Skin epidermis (tissue), 12 donors: ENCODE measurements around the gene ATP5ME.

Experiments used
- H3K27ac ChIP-seq, 21 experiments: fragments of 200-600 bp; sonication (generic) in 11 of 21; one replicate each; pipeline ENCODE4 v1.5.0; 2020; ENCODE audit warnings: mild to moderate bottlenecking in 3 of 21, inconsistent platforms in 2 of 21, moderate library complexity in 2 of 21
- H3K4me3 ChIP-seq, 7 experiments: fragments of 200-600 bp; sonication (generic) in 2 of 7; one replicate each; pipeline ENCODE4 v1.5.0; 2020; ENCODE audit warnings: inconsistent platforms in 2 of 7, mild to moderate bottlenecking in 2 of 7, moderate library complexity in 1 of 7

The ATP5ME gene

DNA sequence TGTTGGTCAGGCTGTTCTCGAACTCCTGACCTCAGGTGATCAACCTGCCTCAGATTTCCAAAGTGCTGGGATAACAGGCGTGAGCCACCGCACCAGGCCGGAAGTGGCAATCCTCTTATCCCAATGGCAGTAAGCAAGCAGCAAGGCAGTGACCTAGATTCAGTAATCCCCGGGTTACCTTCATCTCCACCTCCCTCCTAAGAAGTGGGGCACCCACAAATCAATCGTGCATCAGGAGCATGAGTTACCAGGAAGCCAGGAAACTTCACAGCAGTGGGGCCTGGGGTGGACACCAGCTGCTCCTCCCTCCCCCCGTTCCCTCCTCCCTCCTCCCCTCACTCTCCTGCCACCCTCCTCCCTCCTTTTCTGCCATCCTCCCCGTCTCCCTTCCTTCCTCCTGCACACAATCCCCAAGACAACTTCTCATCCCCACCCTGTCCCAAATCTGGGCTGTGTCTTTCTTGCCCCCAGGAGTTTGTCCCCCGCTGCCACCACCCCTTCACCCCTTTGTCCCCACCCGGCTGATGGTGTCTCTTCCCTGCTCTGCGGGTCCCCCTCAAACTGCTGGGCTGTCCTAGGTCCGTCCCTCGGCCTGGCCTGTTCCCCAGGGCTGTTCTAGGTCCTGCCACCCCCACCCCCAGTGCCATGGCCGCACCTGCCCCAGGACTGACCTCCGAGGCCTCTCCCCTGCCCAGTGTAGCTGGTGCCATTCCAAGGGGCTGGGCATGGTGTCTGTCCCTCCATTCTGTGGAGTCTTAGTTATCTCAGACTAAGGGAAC lies 46.5 kb downstream of the ATP5ME start:
- Histone ChIP-seq H3K4me3 (no peak overlapping the region), H3K27ac (no peak overlapping the region)

DNA sequence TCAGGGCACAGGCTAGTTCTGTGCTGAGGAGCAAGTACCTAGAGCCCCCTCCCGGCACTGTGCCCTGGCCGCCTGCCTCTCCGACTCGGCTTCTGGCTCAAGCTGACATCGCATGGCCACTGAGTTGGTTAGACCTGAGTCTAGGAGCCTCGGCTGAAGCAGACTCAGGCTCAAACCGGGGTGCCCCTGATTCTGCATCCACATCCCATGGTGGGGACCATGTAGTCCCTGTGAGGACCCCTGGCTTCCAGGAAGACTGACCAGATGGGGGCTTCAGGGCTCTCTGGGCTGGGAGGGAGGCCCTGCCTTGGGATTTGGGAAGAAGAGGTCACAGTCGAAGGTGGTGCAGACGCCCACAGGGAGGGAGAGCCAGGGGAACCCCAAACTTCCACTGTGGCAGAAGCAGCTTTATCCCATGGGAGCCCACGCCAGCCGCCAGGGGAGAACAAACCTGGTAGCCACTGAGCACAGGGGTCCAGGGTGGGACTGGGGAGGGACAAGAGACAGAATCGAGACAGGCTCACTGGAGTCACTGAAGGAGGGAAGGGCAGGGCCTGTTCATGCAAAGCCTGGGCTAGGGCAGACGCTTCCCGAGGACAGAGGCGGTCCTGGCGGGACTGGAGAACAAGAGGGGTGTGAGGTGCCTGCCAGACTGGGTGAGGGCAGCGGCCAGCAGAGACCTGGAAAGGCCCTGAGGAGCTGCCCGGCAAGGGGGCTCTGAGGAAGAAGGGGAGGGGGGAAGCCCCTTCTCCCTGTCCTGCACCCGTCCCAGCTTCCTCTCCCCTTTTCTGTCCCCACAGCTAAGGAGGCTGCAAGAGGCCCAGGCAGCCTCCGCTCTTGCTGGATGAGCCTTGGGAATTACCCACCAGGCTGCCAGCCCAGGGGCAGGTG lies 47.6 kb downstream of the ATP5ME start:
- Histone ChIP-seq H3K4me3 (no peak overlapping the region), H3K27ac (no peak overlapping the region)

DNA sequence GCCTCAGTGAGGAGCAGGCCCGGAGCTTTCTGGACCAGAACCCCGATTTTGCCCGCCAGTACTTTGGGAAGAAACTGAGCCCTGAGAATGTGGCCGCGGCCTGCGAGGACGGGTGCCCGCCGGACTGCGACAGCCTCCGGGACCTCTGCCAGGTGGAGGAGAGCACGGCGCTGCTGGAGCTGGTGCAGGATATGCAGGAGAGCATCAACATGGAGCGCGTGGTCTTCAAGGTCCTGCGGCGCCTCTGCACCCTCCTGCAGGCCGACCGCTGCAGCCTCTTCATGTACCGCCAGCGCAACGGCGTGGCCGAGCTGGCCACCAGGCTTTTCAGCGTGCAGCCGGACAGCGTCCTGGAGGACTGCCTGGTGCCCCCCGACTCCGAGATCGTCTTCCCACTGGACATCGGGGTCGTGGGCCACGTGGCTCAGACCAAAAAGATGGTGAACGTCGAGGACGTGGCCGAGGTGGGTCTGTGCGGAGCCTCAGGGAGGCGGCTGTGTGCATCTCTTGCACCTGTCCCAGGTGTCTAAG lies 48.4 kb downstream of the ATP5ME start:
- no peak overlapping the region for H3K4me3 ChIP-seq
- no peak overlapping the region for H3K27ac ChIP-seq

DNA sequence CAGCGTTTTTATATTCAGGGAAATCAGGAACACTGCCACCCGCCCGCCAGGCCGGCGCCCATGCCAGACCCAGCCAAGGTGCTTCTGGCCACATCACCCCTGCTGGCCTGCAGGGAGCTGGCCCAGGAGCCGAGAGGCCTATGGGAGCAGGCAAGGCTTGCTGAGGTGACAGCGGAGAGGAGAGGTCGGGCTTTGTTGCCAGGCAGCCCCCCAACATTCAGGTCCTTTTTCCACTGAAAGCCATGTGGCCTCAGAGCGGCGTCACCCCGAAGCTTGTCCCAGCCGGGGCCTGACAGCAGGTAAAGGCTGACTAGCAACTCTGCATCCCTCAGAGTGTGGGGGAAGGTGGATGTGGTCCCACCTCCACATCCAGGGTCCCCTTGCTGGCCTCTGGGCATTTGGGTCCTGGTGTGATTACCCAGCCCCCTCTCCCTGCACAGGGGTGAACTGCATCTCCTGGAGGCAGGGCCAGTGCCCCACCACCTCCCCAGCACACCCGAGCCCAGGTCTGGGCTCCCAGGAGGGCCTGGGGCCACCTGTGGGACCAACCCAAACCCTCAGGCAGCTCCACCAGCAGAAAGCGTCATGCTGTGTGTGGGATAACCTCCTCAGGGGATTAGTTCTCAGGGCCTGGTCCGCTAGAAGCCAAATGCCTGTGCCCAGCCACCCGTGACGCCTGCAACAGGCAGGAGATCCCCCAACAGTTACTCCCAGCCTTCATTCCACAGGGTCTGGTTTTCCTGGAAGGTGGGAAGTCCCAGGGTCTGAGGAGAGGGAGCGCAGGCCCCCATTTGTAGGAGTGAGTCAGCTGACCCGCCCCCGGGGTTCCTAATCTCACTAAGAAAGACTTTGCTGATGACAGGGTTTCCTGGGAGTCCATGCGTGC lies 49.1 kb downstream of the ATP5ME start, which contains the start of gene PDE6B:
PDE6B (plus strand) TSS at position 869 of the 886 bp plus-strand sequence. CDS start 54 bp downstream, outside the sequence.
- Histone ChIP-seq H3K4me3 (no peak within 1 kb of the TSS), H3K27ac (no peak within 1 kb of the TSS)

DNA sequence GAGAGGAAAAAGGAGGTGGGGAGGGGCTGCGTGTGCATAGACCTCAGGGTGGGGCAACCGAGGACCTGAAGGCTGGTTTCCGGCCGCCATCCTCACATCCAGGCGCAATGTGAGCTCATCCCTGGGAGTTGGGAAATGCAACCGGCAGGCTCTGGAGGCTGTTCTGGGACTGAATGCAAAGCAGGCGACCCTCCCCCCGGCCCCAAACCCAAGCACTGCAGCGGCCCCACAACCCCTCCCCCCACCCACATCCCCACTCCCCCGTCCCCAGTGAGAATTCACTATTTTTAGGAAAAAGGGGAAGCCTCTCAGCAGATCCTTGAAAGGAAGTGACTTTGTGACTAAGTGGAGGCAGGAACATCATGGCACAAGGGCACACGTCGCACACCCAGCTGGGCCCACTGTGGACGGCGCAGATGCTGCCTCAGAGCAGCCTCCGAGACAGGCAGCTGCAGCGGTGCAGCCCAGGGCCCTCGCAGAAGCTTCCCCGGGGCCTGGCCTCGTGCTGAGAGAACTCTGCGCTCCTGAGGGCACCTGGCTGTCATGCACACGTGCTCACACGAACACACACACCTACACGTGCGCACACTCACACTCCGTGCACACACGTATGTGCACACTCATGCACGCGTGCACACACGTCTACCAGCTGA lies 50.0 kb downstream of the ATP5ME start:
- no peak overlapping the region for H3K4me3 ChIP-seq
- H3K27ac ChIP-seq: no peak overlapping the region

DNA sequence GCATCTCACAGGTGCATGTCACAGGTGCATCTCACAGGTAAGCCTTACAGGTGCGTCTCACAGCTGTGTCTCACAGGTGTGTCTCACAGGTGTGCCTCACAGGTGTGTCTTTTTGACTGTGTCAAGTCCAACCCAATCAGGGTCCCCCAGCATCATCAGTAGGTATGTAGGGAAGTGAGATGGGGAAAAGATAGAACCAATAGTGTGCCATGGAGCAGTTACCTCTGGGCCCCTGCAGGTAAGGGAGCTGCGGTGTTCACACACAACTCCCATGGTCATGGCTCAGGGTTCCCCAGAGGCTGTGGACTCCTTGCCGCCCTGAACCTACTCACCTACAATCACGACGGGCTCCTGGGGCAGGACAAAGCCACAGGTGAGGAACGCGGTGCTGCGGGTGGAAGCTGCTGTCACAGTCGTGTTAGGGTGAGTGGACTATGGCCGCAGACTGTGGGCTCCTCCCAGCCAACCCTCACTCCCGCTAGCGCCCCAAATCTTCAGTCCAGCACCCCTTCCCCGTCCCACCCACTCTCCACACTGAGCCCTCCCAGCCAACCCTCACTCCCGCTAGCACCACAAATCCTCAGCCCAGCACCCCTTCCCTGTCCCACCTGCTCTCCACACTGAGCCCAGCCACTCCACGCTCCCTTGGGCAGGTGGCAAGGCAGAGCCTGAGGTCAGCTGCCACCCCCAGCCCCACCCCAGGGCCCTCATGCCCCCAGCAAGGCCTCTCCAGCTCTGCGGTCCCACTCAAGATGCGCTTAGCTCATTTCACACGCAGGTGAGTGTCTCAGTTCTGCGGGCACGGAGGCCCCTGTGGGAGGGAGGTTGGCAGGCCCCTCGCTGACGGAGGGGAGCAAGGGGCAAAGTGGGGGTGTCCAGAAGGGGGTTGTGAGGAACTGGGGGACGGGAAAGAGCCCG lies 50.8 kb downstream of the ATP5ME start:
- no peak overlapping the region for H3K4me3 ChIP-seq
- no peak overlapping the region for H3K27ac ChIP-seq
